Stimulated activated CD8-positive, alpha-beta memory T cell treated with anti-CD3 and anti-CD28 coated beads, Interleukin-12 subunit alpha, Interleukin-12 subunit beta, amount 100 ng/mL, for 1 hour (primary cell): ENCODE measurements around the gene U2AF2.

Experiments used
- DNase-seq: peaks from one replicate; pipeline ENCODE4 v3.0.0-alpha.2; 2020; ENCODE audit warnings: low read depth

The U2AF2 gene

GRCh38 chr19:55658846-55659459, 4.1 kb downstream of the U2AF2 start:
- DNase-seq = no peak

DNA sequence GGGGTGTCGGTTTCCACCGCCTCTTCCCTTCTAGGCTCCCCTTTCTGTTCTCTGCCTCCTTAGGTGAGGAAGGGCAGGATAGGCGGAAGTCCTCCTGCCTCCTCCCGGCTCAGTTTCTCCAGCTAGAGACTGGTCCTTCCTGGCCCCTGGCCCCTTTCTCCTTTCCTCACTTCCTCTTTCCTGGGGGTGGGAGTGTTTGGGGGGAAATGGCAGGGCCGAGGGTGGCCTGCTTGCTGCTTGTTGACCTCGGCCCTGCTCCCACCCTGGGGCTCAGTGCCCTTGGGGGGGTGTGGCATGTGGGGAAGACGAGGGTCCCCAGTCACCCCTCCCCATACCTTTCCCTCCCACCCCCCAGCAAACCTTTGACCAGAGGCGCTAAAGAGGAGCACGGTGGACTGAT, 5.0 kb downstream of the U2AF2 start:
- no peak for DNase-seq

DNA sequence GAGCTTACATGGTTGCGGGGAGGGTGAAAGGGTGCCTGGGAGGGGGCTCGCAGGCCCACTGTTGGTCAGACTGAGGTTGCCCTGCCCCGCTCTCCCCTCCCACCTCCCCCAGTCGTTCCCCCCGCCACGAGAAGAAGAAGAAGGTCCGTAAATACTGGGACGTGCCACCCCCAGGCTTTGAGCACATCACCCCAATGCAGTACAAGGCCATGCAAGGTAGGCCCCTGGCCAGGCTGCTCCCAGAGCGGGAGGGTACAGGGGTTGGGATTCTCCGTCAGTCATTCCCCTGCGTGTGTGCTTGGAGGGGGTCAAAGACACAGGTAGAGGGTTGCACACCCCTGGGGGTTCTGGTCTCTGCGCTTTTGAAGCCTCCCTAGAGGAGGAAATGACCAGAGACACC, 5.6 kb downstream of the U2AF2 start:
- DNase-seq = no peak

DNA sequence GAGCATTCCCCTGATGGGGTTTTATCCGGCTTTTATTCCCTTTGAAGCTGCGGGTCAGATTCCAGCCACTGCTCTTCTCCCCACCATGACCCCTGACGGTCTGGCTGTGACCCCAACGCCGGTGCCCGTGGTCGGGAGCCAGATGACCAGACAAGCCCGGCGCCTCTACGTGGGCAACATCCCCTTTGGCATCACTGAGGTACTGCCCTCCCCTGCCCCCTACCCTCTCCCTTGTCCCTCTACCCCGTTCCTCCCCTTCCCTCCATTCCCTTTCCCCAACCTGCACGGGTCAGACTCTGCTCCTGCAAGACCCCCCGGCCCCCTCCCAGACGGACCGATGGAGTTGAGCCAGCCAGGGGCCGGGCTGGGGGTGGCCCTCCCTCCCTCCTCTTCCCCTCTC, 6.2 kb downstream of the U2AF2 start:
- DNase-seq = no peak

GRCh38 chr19:55661826-55662225, 7.0 kb downstream of the U2AF2 start:
- DNase-seq = no peak

DNA sequence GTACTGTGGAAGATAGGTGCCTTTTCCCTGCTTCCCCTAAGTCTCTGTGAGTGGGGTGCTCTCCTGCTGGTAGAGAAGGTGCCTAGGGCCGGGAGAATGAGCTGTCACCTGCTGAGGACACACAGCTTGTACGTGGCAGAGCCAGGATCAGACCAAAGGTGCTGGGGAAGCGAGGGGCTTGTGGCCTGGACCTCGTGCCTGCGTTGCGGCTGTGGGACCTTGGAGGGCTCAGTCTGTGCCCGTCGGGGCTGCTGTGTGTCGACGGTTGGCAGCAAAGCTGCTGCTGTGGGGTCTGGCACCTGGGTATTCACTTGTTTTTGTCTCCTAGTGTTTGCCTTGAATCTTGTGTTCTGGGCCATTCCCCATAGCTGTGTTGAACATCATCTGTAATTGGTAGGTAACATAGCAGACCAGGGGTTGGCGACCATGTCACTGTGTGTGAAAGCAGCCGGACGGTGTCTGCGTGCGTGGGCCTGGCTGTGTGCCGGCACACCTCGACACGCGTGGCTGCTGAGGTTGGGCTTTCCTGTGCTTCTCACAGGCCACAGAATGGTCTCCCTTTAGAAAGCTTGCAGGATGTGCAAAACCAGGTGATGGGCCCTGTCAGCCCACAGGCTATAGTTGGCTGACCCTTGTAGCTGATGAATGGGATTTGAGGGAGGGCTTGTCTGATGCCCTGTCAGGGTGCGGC, 9.2 kb downstream of the U2AF2 start:
- DNase-seq = no peak

- DNase-seq = no peak
Measured at GRCh38 chr19:55666343-55667005, 11.6 kb downstream of the U2AF2 start.

DNA sequence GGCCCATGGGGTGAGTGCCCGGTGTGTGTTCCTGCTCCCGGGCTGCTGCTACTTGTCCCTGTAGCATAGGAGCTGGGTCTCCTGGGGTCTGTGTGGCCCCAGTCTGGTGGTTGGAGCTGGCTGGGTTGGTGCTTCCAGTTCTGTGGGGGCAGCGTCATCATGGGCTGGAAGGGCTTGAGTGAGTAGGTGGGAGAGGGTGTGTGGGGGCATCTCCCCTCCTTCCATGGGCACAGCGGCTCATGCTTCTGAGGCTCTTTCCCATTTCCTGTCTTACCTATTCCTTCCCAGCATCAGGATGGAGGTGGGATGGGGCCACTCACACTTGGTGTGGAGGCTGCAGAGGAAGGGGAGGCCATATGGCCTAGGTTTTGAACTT, 12.2 kb downstream of the U2AF2 start:
- DNase-seq = no peak

DNA sequence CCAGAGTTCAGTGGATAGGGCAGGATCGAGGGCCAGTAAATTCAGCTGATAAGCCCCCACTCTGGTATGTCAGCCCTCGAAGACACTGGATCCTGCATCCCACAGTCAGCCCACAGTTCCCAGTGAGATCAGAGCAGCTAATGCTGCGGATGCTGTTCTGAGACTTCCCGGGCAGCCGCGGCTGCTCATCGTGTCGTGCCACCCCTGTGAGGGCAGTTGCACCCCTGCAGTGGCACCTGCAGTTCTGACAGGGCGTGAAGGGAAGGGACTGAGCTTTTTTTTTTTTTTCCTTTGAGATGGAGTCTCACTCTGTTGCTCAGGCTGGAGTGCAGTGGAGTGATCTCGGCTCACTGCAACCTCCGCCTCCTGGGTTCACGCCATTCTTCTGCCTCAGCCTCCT, 12.7 kb downstream of the U2AF2 start:
- DNase-seq = no peak

DNA sequence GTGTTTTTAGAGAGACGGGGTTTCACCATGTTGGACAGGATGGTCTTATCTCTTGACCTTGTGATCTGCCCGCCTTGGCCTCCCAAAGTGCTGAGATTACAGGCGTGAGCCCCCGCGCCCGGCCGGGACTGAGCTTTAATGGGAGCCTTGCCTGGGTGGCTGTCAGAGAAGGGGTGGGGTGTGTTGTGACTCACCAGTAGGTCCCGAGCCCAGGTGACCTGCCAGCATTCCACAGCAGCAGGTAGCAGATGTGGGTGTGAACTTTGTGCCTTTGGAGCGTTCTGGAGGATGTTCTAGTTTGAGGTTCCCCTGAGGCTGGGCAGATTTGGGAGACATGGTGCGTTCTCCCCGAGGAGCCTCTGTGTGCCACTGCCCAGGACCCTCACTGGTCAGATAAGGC, 13.1 kb downstream of the U2AF2 start:
- DNase-seq = no peak

DNA sequence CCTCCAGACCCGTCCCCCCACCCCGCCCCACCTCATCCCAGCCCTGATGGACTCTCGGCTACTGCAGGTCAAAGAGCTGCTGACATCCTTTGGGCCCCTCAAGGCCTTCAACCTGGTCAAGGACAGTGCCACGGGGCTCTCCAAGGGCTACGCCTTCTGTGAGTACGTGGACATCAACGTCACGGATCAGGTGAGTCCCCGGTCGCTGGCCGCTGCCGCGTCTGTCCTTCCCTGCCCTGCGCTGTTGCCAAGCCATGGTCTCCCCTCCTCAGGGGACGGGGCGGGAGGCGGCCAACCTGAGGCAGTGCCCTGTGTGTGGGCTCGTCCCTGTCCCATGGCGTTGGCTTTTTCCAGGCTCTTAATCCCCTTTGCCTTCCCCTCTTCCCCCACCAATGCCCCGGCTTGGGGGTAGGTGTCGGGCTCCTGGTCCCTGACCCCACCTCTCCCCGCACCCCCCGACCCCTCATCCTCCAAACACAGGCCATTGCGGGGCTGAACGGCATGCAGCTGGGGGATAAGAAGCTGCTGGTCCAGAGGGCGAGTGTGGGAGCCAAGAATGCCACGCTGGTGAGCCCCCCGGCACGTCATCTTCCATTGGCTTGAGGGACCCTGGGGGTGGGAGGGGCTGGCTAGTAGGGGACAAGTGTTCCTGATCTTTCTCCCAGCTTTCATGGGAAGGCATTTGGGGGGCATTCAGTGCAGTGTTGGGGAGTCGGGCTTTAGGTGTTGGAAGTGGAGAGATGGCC, 13.9 kb downstream of the U2AF2 start:
- DNase-seq = no peak

DNA sequence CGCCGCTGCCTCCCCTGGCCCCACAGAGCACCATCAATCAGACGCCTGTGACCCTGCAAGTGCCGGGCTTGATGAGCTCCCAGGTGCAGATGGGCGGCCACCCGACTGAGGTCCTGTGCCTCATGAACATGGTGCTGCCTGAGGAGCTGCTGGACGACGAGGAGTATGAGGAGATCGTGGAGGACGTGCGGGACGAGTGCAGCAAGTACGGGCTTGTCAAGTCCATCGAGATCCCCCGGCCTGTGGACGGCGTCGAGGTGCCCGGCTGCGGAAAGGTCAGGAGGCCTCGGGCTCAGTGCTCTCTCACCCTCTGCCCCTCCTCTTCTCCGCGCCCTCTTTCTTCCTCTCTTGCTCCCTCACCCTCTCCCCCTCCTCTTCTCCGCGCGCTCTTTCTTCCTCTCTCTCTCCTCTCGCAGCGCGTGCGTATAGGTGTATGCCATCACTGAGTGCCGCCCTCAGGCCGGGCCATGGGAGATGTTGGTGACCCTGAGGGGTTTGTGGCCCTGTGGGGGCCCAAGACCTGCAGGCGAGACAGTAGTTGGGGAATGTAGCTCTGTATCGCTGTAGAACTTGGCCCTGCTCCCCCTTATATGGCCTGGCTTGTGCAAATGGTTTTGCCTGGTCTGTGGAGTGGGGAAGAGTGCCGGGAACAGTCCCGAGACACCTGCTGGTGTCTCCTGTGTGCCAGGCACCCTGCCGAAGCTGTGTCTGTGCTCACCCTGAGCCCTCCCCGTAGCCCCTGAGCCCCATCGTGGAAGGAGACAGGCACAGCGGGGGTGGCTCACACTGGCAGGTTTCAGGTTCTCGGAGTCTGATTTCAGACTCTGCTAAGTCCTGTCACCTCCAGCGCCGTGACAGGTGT, 14.8 kb downstream of the U2AF2 start:
- DNase-seq = no peak

GRCh38 chr19:55670280-55671053, 15.6 kb downstream of the U2AF2 start:
- no peak for DNase-seq

DNA sequence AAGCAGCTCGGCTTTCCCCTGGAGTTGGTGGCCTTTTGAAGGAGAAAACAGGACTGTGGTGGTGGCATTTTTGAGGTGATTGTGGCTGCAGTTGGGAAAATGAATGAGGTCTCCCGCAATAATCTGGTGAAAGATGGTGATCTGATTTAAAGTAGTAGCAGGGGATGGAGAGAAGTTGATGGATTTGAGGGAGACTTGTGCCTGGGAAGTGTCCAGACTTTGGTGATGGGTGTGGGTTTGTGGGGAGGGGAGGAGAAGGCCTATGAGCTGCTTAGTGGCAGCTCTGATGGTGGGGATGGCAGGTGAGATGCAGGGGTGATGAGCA, 16.2 kb downstream of the U2AF2 start:
- no peak for DNase-seq

- no peak for DNase-seq
Measured at GRCh38 chr19:55672418-55672817, 17.6 kb downstream of the U2AF2 start.

- DNase-seq = no peak
Measured at GRCh38 chr19:55673465-55673864, 18.6 kb downstream of the U2AF2 start.

DNA sequence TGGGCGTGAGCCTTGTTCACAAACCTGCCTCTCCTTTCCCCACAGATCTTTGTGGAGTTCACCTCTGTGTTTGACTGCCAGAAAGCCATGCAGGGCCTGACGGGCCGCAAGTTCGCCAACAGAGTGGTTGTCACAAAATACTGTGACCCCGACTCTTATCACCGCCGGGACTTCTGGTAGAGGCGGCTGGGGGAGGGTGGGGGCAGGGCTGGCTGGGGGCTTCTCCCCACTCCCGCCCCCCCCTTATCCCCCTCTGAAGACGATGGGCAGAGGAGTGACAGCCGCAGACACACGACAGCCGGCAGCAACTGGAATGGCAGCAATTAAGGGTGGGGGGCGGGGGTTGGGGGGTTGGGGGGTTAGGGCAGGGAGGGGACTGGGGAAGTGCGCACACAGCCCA, 19.1 kb downstream of the U2AF2 start:
- DNase-seq = no peak

DNA sequence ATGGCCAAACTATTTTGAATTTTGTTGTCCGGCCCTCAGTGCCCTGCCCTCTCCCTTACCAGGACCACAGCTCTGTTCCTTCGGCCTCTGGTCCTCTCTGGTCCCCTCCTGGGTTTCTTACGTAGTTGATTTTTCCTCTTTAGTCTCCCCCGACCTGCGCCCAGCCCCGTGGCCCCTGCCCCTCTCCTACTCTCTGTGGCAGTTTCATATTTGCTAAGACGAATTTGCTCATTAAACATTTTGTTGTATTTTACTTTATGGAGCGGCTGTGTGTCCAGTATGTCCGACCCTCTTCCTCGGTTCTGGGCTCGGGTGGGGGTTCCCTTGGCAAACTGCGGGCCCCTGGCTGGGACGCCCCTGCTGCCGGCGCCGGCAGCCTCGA, 19.6 kb downstream of the U2AF2 start:
- no peak for DNase-seq

GRCh38 chr19:55674841-55675660, 20.2 kb downstream of the U2AF2 start, which contains the start of gene EPN1:
EPN1 (plus strand) TSS chr19:55675226; CDS start chr19:55678628, 3,402 bp downstream.
- DNase-seq = peak; percentile 97

DNA sequence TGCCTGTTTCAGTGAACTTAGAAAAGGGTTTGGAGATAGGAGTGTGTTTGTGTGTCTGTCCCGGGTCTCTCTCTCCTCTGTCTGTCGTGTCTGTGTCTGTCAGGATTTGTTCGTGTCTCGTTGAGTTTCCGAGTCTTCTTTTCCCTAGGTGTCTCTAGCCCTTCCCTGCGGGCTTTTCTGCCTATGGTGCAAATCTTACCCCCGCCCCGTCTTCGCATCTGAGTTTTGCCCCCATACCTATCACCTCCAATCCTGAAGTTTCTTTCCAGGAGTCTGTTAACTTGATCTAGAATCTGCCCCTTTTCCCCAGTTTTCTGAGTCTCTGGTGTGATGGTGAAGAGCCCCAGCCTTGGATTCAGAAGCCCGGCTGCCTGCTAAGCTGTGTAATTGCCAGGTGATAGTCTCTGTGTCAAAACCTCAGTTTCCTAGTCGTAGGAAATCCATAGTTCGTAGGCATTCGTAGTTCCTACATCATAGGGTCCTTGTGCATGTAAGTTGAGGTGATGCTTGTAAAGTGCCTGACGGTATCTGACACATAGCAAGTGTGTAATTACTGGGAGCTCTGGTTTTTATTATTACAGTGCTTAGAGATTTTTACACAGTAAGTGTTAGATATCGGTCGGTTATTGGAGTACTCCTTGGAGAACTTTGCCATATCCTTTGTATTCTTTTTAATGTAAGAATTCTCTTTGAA, 21.0 kb downstream of the U2AF2 start:
- DNase-seq = no peak
